K562 (cell line): Measurements from ENCODE around the gene TREH. TPM values are rescaled to one million over a fixed set of nuclear protein-coding genes. Genes with fewer than 3 reads are reported as not detected.

Experiments
- ATAC-seq: fragments of 200-7000 bp; cut with Tn5 transposase; 3 replicates; pipeline ENCODE4 v1.9.1; 2020; ENCODE audit warnings: moderate library complexity
- BruUV-seq: library from RNA; stranded (reverse); fragments of 400-500 nt; replicated peaks from 2 replicates; lab custom pipeline; 2021; lab: Mats Ljungman, UMichigan
- CTCF ChIA-PET: fragments of 300-600 bp; formaldehyde crosslinking; extraction: SDS; loops from one replicate; lab custom pipeline; 2021; ENCODE audit warnings: low intra/inter-chr PET ratio; lab: Yijun Ruan, JAX
- POLR2A ChIA-PET: fragments of 300-600, 350-650 bp; sonication (Branson Sonifier 250); formaldehyde crosslinking; extraction: SDS; loops from one replicate; lab custom pipeline; 2021; ENCODE audit warnings: antibody characterized with exemption, inconsistent platforms; lab: Yijun Ruan, JAX
- DNase-seq, 4 experiments: peaks; one replicate each; pipeline versions ENCODE4 v3.0.0 to v3.0.0-alpha.2; 2011 to 2018; ENCODE audit warnings: low spot score in 3 of 4, mixed read lengths in 3 of 4; ENCODE audit errors: extremely low read depth in 1 of 4
- FAIRE-seq: peaks from 2 replicates; lab custom pipeline; 2011; peaks lifted over from hg19 to GRCh38; lab: Jason Lieb, UNC
- H2AFZ ChIP-seq: 2 replicates; pipeline ENCODE4 v1.6.0; 2011; ENCODE audit warnings: low read depth, low read length, control low read depth, inconsistent platforms
- H3K27ac ChIP-seq: fragments of 200-600 bp; 3 replicates; pipeline ENCODE4 v1.8.0; 2011; ENCODE audit warnings: low read depth, mild to moderate bottlenecking, control low read depth, inconsistent platforms, low read length, moderate library complexity, mixed read lengths; ENCODE audit errors: extremely low read depth
- H3K27me3 ChIP-seq, 2 experiments: fragments of 300-600 bp in 1 of 2; 2 replicates in 1 of 2; 3 replicates in 1 of 2; pipeline versions ENCODE4 v1.6.0 to v1.8.0; 2011; ENCODE audit warnings: inconsistent platforms in 2 of 2, low read length in 2 of 2, mild to moderate bottlenecking in 1 of 2, mixed read lengths in 1 of 2, moderate library complexity in 1 of 2; ENCODE audit not compliant: control insufficient read depth in 2 of 2, insufficient read depth in 2 of 2
- H3K36me3 ChIP-seq: fragments of 300-600 bp; 3 replicates; pipeline ENCODE4 v1.8.0; 2011; ENCODE audit warnings: mild to moderate bottlenecking, low read length, inconsistent platforms; ENCODE audit not compliant: control insufficient read depth, insufficient read depth
- H3K4me1 ChIP-seq, 2 experiments: fragments of 200-600 bp in 1 of 2; replicated peaks in 1 of 2; 2 replicates in 1 of 2; 3 replicates in 1 of 2; pipeline versions ENCODE4 v1.5.1 to v1.8.0; 2011; ENCODE audit warnings: inconsistent platforms in 2 of 2, low read length in 2 of 2, mild to moderate bottlenecking in 1 of 2, mixed read lengths in 1 of 2, moderate library complexity in 1 of 2; ENCODE audit not compliant: control insufficient read depth in 2 of 2, insufficient read depth in 2 of 2
- H3K4me2 ChIP-seq: 2 replicates; pipeline ENCODE4 v1.6.1; 2011; ENCODE audit warnings: low read length, control low read depth, inconsistent platforms, mixed read lengths; ENCODE audit not compliant: insufficient read depth
- H3K4me3 ChIP-seq: fragments of 200-600 bp; sonication (generic), shearing (Covaris generic); 2 replicates; pipeline ENCODE4 v1.5.1; 2016; ENCODE audit warnings: control low read depth, inconsistent platforms
- H3K79me2 ChIP-seq: fragments of 200-600 bp; 3 replicates; pipeline ENCODE4 v1.8.0; 2011; ENCODE audit warnings: low read length, inconsistent platforms; ENCODE audit not compliant: control insufficient read depth, insufficient read depth
- H3K9ac ChIP-seq, 2 experiments: 2 replicates each; pipeline versions ENCODE4 v1.6.0 to v1.6.1; 2011; ENCODE audit warnings: low read depth in 2 of 2, low read length in 2 of 2, control low read depth in 1 of 2, inconsistent platforms in 1 of 2, mild to moderate bottlenecking in 1 of 2, mixed read lengths in 1 of 2; ENCODE audit not compliant: insufficient read depth in 1 of 2
- H3K9me1 ChIP-seq: one replicate; pipeline ENCODE4 v1.6.0; 2011; ENCODE audit warnings: inconsistent platforms, mild to moderate bottlenecking, low read length, moderate library complexity; ENCODE audit not compliant: control insufficient read depth, insufficient read depth
- H3K9me3 ChIP-seq: replicated peaks from 2 replicates; pipeline ENCODE4 v1.5.1; 2011; ENCODE audit warnings: low read depth, low read length, inconsistent platforms; ENCODE audit not compliant: control insufficient read depth, insufficient read depth
- H4K20me1 ChIP-seq: replicated peaks from 2 replicates; pipeline ENCODE4 v1.6.1; 2011; ENCODE audit warnings: low read length, inconsistent platforms, mixed read lengths; ENCODE audit not compliant: control insufficient read depth, insufficient read depth
- DEAF1 ChIP-seq: fragments of 450-650 bp; formaldehyde crosslinking; IDR thresholded peaks from 2 replicates; pipeline ENCODE4 v1.4.0; 2020; ENCODE audit warnings: mild to moderate bottlenecking, moderate library complexity
- GABPB2 ChIP-seq: fragments of 250-450 bp; sonication (Bioruptor Pico); conservative IDR thresholded peaks from 2 replicates; pipeline ENCODE4 v1.5.1; 2021; ENCODE audit warnings: mild to moderate bottlenecking
- MAZ ChIP-seq, 2 experiments: fragments of 450-650 bp in 1 of 2; sonication (generic) in 1 of 2; formaldehyde crosslinking; IDR thresholded peaks in 1 of 2; conservative IDR thresholded peaks in 1 of 2; 2 replicates each; pipeline versions ENCODE4 v1.4.0 to v1.5.0; 2020; ENCODE audit warnings: mild to moderate bottlenecking in 1 of 2, missing genetic modification reagents in 1 of 2
- MLX ChIP-seq, 2 experiments: fragments of 450-650 bp in 1 of 2; sonication (generic) in 1 of 2; formaldehyde crosslinking; conservative IDR thresholded peaks; 2 replicates each; pipeline versions ENCODE4 v1.4.0 to v1.8.1; 2020 to 2022; ENCODE audit warnings: mild to moderate bottlenecking in 1 of 2, missing genetic modification reagents in 1 of 2
- POLR2H ChIP-seq: IDR thresholded peaks from 2 replicates; pipeline ENCODE4 v1.6.1; 2016; ENCODE audit warnings: missing genetic modification characterization, low read depth, mild to moderate bottlenecking, control low read depth, missing compliant biosample characterization, moderate library complexity
- SMARCE1 ChIP-seq: fragments of 450-650 bp; IDR thresholded peaks from 2 replicates; pipeline ENCODE4 v1.7.1; 2016; ENCODE audit warnings: mild to moderate bottlenecking
- ZBTB11 ChIP-seq, 3 experiments: fragments of 200-800 bp in 1 of 3; fragments of 250-450 bp in 1 of 3; fragments of 450-650 bp in 1 of 3; sonication (Bioruptor Pico) in 1 of 3; sonication (Bioruptor generic) in 1 of 3; formaldehyde crosslinking in 1 of 3; IDR thresholded peaks; 2 replicates each; pipeline versions ENCODE4 v1.6.1 to v1.8.0; 2016 to 2022; ENCODE audit warnings: mild to moderate bottlenecking in 2 of 3, missing genetic modification characterization in 2 of 3, missing compliant biosample characterization in 1 of 3, moderate library complexity in 1 of 3
- ZHX1 ChIP-seq: fragments of 150-350 bp; conservative IDR thresholded peaks from 2 replicates; pipeline ENCODE4 v1.6.1; 2014; ENCODE audit warnings: low read length
- ZNF12 ChIP-seq: sonication (generic); formaldehyde crosslinking; IDR thresholded peaks from 2 replicates; pipeline ENCODE4 v1.4.0; 2020; ENCODE audit warnings: mild to moderate bottlenecking, missing genetic modification reagents
- ZNF436 ChIP-seq: fragments of 250-450, 450-650 bp; sonication (Bioruptor Pico); formaldehyde crosslinking; IDR thresholded peaks from 2 replicates; pipeline ENCODE4 v1.7.0; 2020; ENCODE audit warnings: mild to moderate bottlenecking
- WGBS: fragments of 100-300 bp; shearing (Covaris generic); methylation state at CpG from one replicate; pipeline ENCODE4 v1.1.6; 2016; ENCODE audit warnings: low coverage, mixed read lengths; ENCODE audit not compliant: insufficient coverage; ENCODE audit errors: missing lambda C conversion rate; 5-methylcytosine and 5-hydroxymethylcytosine counted together
- in situ Hi-C: fragments of 300-500 bp; cut with MboI; formaldehyde crosslinking; loops from 4 replicates; pipeline ENCODE4 v1.15.0; 2018; ENCODE audit warnings: inconsistent platforms, mixed read lengths
- intact Hi-C: fragments of 100-400 bp; cut with micrococcal nuclease; formaldehyde crosslinking; loops from 2 replicates; pipeline ENCODE4 v1.14.2; 2022
- polyA plus RNA-seq, 8 experiments: library from polyadenylated mRNA; depleted of rRNA in 4 of 8; stranded (reverse) in 5 of 8; unstranded in 3 of 8; fragments of >200 nt; fragmentation: Nextera tagmentation in 2 of 8; fragmentation: Illumina TruSeq in 1 of 8; extraction: Ambion mirVana in 2 of 8; extraction: Trizol in 1 of 8; gene quantifications; 2 replicates each; pipeline versions ENCODE4 v1.2.1 to v1.2.3, GENCODE V29; 2011 to 2014; ENCODE audit warnings: inconsistent platforms in 1 of 8, missing spikeins in 1 of 8
- total RNA-seq, 7 experiments: library from RNA; depleted of rRNA in 6 of 7; stranded (reverse); fragments of >200 nt in 6 of 7; fragmentation: Illumina TruSeq in 2 of 7; extraction: Trizol in 2 of 7; gene quantifications; 2 replicates each; pipeline versions ENCODE4 v1.2.1 to v1.2.3, GENCODE V29; 2011 to 2021; ENCODE audit warnings: low replicate concordance in 1 of 7

TREH gene
- total and polyA plus RNA-seq, 9 of the 15 experiments (the other 6 are each of a cell fraction or from before 2014, with no cell fraction given), result 0.09 to 0.20 (median 0.11) TPM; not detected in 6

GRCh38 chr11:118628861-118629549 lies 50.4 kb downstream of the TREH start (continued):
- TF ChIP-seq MAZ (CRISPR knock-in tag; conservative IDR thresholded peaks at IDR 0.05 in 1 of 2, IDR thresholded peaks at IDR 0.05 in 1 of 2), result 0 out of 4 replicates have a peak, but pooled peaks of 1 of the 2 experiments have one; percentile 16

- POLR2A ChIA-PET, result no interaction called here
- no peak for TF ChIP-seq SMARCE1
- TF ChIP-seq ZBTB11 (CRISPR knock-in tag; IDR thresholded peaks at IDR 0.05), result no peak
- TF ChIP-seq POLR2H (tag), result no peak
- no peak for TF ChIP-seq MLX (CRISPR knock-in tag; conservative IDR thresholded peaks at IDR 0.05)
- TF ChIP-seq GABPB2 (CRISPR knock-in tag), result no peak
- no peak for TF ChIP-seq DEAF1 (CRISPR knock-in tag)
- no peak for TF ChIP-seq ZNF12 (CRISPR knock-in tag)
- TF ChIP-seq ZNF436 (CRISPR knock-in tag), result no peak
- no peak for TF ChIP-seq ZHX1
These were observed 51.0 kb downstream of the TREH start for GRCh38 chr11:118628432-118628831.

More at GRCh38 chr11:118628432-118628831, 51.0 kb downstream of the TREH start:
- no peak for DNase-seq
- H3K9me3 ChIP-seq, result no peaks in the 10 kb centered on the region
- WGBS, result 89% methylated on average over 12 of the region's 13 CpGs
- no peak for ATAC-seq
- no peak for FAIRE-seq
- no peak overlapping the region for H3K4me3 ChIP-seq
- CTCF ChIA-PET, result no interaction called here
- BruUV-seq, result no TSS peak
- H3K9me1 ChIP-seq, result no peaks in the 10 kb centered on the region
- no peak overlapping the region for H3K27ac ChIP-seq
- intact Hi-C loops (no loop called here), in situ Hi-C loops (no loop called here)
- H3K79me2 ChIP-seq, result no peaks in the 10 kb centered on the region
- H2AFZ ChIP-seq, result no peak overlapping the region
- H3K4me1 ChIP-seq, result peaks cover 3 to 27% of the 10 kb centered on the region in 2 experiments; a peak in 4 of 5 replicates
- H3K36me3 ChIP-seq, result peaks cover 39% of the 10 kb centered on the region; the same call in 2 of the 3 replicates
- no peak overlapping the region for H3K9ac ChIP-seq
- H3K4me2 ChIP-seq, result no peak overlapping the region
- no peaks in the 10 kb centered on the region for H3K27me3 ChIP-seq
- H4K20me1 ChIP-seq, result peaks cover 5% of the 10 kb centered on the region; the same call in 1 of the 2 replicates
